Epidermal melanocyte (primary cell): Measurements from ENCODE around the gene ANKRD10.

Experiments
- DNase-seq: peaks from one replicate; pipeline ENCODE4 v3.0.0; 2011; ENCODE audit warnings: low spot score; ENCODE audit not compliant: insufficient read length

ANKRD10 gene

GRCh38 chr13:110831437-110832204 is 83.2 kb downstream of the ANKRD10 start:
- no peak for DNase-seq

GRCh38 chr13:110830800-110831371 is 84.0 kb downstream of the ANKRD10 start:
- DNase-seq: no peak

GRCh38 chr13:110830331-110830730 is 84.5 kb downstream of the ANKRD10 start:
- DNase-seq: no peak

- no peak for DNase-seq
Observed at GRCh38 chr13:110829486-110829885, 85.4 kb downstream of the ANKRD10 start.

- no peak for DNase-seq
Observed at GRCh38 chr13:110828705-110829104, 86.2 kb downstream of the ANKRD10 start.
